ENCODE measurements around the gene HDAC6.
"Not testable (repeated sequence)": the region's sequence is repeated elsewhere in the genome, so short reads cannot be mapped to it uniquely, and the experiment has no call there.

HDAC6 gene

DNA sequence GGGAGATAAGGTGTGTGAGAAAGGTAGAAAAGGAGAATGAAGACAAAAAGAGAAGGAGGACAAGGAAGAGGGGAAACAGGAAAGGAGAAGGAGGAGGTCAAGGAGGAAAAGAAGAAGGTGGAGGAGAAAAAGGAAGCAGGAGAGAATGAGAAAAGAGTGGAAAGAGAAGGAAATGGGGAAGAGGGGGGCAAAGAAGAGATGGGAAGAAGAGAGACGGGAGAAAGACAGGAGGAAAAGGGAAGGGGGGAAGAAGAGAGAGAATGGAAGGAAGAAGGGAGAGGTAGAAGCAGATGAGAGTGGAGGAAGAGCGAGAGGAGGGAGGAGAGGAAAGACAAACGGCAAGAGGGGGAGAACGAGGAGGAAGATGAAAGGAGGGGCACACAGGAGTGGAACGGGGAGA is 11.4 kb upstream of the HDAC6 start:
- no peak for DNase-seq

DNA sequence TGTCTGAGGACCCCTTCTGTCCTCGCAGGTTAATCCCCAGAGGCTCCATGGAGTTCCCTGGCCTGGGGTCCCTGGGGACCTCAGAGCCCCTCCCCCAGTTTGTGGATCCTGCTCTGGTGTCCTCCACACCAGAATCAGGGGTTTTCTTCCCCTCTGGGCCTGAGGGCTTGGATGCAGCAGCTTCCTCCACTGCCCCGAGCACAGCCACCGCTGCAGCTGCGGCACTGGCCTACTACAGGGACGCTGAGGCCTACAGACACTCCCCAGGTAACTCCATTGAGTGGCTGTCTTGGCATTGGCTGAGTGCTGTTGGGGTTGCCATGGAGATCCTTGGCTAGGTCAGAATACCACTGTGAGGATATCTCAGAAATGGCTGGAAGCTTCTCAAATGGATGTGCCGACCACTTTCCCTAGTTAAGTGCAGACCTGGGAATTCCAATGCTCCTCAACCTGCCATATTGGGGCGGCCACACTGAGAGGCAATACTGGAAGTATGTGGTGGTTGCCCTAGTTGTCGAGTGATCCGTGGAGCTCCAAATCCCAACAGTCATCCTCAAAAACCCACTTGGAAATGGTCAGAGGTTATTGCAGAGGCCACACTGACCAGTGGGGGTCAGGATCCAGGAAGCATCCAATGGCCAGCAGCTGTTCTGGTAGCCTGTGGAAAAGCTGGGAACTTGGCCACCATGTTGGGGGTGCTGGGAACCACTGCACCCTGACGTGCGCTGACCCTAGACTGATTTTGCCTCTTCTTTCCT is 10.6 kb upstream of the HDAC6 start:
- DNase-seq, result no peak

DNA sequence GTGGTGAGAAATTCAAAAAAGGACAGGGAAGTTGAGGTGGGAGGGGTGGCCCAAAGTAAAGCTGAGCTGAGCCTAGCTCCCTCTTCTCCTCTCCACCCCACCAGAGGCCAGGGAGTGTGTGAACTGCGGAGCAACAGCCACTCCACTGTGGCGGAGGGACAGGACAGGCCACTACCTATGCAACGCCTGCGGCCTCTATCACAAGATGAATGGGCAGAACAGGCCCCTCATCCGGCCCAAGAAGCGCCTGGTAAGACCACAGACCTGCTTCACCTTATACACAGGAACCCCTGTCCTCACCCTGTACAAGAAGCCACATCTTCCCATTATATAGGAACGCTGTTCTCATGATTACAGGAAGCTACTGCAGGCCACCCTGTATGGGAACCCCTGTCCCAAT is 9.6 kb upstream of the HDAC6 start:
- DNase-seq, result no peak

DNA sequence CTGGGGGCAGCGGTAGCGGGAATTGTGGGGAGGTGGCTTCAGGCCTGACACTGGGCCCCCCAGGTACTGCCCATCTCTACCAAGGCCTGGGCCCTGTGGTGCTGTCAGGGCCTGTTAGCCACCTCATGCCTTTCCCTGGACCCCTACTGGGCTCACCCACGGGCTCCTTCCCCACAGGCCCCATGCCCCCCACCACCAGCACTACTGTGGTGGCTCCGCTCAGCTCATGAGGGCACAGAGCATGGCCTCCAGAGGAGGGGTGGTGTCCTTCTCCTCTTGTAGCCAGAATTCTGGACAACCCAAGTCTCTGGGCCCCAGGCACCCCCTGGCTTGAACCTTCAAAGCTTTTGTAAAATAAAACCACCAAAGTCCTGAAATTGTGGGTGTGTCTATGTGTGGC is 7.9 kb upstream of the HDAC6 start:
- DNase-seq, result no peak

DNA sequence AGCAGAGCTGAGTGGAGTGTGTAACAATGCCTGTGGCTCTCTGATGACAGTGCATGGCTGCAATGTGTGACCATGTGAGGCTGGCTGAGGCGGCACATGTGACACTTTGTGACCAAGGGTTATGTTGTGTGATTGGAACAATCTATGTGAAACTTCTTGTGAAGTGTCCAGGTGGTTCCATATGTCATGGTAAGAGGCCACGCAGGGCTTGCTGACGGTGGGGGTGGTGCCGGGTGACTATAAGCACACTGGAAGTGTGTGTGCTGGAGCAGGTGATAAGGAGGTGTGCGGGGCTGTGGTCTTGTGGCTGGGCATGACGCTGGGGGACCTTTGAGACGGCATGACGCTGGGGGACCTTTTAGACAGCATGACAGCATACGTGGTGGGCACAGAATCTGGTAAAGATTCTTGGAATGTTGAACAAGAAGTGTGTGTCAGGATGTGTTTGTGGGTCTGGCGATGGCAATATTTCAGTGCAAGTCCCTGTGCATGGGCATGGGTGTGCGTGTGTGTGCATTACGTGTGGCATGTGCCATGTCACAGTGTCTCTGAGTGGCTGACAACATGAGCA is 7.4 kb upstream of the HDAC6 start:
- no peak for DNase-seq

DNA sequence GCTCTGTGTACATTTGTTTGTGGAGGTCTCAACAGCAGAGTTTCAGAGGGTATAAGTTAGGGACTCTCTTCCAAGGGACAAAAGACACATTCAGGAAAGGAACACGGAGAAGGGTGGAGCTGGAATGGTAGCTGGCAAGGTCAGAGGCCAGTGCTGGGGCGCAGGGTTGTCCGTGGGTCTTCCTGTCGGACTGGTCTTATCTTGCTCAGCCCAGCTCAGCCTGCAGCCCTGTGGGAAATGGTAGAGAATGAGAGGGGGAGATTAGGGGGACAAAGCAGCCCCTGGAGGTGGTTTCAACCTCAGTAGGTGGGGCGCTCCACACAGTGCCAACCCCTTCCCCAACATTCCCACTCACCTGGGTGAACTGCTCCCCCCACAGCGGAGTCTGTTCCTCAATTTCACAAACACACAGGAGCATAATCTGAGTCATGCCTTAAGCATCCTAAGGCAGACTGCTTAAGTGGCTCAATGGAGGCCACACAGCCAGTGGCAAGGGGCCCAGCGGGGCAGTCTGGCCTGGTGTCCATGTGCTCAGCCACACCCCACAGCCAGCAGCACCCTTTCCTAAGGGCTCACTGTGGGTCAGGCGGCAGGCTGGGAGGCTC is 6.9 kb upstream of the HDAC6 start:
- DNase-seq, result no peak

DNA sequence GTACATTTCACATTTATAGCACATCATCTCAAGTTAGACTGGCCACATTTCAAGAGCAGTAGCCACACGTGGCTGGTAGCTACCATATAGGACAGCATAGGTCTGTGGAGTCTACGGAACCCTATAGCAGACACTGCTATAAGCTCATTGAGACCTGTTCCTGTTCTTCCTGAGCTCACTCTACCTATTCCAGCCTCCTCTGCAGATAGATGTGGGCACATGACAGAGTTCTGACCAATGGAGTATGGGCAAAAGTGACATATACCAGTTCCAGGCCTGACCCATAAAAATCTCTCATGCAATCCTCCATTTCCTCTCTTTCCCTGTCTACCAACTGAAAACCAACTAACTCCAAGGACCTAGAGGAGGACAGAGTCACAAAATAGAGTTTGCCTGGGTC is 3.5 kb upstream of the HDAC6 start:
- DNase-seq, result no peak

DNA sequence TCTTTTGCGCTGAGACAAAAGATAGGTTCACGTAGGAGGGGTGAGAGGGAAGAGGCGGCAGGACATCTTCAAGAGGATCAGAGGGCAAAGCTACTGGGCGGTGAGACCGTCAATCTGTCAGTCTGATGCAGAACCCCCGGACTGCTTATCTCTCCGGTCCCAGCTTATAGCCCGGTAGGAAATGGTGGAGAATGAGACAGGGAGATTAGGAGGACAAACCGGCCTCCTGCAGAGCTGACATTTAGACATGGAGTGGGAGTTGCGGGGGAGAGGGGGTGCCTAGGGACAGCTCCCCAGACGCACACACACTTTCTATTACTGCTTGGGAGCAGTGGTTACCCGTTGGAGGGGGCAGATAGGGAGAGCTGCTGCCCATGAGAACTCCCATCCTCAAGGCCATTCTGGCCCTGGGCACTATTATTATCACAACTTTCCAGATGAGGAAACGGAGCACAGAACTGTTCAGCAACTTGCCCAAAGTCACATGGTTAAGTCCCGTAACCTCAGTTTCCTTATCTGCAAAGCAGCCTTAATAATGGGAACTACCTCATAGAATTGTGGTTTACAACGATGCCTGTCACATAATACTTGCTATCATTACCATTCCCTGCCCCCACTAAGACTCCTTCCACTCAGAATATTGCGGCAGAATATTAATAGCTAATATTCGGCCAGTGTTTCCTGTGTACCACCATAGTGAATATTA is 1.1 kb upstream of the HDAC6 start:
- DNase-seq, result no peak

DNA sequence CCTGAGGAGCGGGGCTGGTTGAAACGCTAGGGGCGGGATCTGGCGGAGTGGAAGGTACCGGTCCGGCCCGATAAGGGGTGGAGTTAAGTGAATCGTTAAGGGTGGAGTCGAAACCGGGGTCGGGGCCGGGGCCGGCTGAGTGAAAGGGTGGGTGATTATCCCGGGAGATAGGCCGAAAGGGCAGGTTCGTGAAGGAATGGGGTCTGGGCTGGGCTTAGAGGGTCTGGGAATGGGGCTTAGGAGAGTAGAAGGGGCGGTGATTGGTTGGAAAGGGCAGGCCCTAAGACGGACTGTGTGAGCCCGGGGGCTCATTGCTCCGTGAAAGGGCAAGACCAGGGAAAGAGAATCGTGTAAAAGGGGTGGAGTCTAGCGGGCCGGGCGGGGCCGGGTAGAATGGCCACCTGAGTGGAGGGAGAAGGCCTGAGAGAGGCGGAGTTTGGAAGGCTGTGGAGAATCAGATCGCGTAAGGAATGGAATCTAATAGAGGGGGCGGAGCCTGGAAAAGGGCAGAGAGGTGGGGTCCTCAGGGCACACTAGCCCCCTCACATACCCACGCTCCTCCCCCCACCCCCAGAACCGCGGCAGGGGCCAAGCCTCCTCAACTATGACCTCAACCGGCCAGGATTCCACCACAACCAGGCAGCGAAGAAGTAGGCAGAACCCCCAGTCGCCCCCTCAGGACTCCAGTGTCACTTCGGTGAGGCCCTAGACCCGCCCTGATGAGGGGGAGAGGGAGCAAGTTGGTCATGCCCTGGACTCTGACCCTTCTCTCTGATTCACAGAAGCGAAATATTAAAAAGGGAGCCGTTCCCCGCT is 430 bp downstream of the HDAC6 start:
- peak; percentile 69 for DNase-seq

DNA sequence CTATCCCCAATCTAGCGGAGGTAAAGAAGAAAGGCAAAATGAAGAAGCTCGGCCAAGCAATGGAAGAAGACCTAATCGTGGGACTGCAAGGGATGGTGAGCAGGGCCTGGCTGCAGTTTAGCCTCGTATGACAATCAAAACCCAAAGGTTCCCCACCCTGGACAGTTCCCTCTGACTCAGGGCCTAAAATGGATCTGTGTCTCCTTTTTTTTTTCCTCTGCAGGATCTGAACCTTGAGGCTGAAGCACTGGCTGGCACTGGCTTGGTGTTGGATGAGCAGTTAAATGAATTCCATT is 986 bp downstream of the HDAC6 start:
- DNase-seq, result no peak

DNA sequence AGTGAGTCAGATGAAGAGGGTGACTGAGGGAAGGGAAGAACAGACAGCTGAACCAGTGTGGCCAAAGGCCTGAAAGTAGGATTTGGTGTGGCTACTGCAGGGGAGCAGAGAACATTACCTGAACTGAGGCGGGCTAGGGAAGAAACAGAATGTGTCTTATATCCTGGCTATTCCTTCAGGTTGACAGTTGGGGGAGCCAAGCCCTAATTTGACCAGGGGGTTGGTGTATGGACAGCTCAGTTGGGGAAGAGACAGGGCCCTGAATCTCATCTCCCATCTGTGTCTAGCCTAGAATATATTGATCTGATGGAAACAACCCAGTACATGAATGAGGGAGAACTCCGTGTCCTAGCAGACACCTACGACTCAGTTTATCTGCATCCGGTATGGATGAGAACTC is 4.2 kb downstream of the HDAC6 start:
- DNase-seq, result no peak

DNA sequence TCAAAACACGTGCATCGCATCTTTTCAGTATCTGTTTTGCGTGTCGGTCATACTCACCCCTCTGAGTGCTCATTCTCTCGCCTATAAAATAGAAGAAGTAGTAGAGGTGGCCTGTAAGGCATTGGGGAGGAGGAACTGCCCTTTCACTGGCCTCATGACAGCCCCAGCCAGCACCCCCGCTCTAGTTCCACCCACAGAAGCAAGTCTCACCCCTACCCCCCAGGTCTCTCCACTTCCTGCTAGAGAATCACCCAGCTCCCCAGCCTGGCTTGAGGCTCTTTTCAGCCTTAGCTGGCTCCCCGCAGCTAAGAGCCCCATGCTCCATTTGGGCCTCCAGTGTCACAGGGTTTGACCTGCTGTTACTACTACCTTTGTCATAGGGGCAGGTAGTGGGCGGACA is 11.8 kb downstream of the HDAC6 start:
- DNase-seq, result peak; percentile 33

DNA sequence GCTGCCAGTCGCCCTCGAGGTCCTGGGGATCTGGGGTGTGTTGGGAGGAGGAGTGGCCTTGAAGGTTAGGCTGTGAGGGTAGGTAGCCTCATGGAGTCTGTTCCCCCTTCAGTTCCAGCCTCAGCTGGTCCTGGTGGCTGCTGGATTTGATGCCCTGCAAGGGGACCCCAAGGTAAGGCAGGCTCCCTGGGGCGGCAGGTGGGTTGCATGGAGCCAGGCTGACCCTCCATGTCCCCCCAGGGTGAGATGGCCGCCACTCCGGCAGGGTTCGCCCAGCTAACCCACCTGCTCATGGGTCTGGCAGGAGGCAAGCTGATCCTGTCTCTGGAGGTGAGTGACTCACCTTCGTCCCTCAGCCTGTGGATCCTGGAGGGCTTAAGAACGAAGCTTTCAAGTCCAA is 12.9 kb downstream of the HDAC6 start:
- no peak for DNase-seq

DNA sequence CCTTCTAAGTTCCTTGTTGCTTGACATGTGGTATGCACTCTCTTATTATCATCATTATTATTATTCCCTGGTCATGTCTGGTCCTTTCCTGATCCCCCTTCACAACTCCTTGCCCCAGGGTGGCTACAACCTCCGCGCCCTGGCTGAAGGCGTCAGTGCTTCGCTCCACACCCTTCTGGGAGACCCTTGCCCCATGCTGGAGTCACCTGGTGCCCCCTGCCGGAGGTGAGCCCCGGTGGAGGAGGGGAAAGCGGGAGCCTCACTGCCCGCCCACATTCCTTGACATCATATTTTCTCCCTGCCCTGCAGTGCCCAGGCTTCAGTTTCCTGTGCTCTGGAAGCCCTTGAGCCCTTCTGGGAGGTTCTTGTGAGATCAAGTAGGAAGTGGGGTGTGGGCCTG is 13.4 kb downstream of the HDAC6 start:
- DNase-seq, result no peak

DNA sequence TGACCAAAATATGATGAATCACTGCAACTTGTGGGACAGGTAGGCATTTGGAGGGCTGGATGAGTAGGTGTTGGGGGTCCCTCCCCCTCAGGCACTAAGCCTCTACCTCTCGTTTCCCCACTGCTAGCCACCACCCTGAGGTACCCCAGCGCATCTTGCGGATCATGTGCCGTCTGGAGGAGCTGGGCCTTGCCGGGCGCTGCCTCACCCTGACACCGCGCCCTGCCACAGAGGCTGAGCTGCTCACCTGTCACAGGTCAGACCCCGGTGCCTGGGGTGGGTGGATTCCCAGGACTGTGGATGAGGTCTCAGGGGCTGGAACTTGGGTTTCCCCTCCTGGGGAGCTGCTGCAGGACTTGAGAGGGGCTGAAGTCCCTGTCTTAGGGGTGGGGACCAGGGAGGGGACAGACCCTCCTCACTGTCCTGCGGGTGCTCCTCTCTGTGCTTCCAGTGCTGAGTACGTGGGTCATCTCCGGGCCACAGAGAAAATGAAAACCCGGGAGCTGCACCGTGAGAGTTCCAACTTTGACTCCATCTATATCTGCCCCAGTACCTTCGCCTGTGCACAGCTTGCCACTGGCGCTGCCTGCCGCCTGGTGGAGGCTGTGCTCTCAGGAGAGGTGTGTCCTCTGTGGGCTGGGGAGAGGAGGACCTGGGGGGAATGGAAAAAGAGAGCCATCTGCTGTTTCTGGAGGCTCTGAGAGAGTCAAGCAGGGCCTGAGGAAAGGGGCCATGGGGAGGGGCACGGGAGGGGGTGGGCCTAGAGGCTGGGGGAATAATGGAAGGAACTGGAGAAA is 14.3 kb downstream of the HDAC6 start:
- no peak for DNase-seq

DNA sequence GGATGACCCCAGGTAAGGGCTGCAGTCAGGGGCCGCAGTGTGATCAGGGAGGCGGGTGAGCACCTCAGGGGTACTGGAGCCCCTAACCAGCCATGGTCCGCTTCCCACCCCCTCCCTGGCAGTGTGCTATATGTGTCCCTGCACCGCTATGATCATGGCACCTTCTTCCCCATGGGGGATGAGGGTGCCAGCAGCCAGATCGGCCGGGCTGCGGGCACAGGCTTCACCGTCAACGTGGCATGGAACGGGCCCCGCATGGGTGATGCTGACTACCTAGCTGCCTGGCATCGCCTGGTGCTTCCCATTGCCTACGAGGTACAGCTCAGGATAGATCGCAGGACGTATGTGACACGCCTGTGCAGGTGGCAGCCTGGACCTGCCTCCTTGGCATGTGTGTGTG is 16.2 kb downstream of the HDAC6 start:
- DNase-seq, result no peak

DNA sequence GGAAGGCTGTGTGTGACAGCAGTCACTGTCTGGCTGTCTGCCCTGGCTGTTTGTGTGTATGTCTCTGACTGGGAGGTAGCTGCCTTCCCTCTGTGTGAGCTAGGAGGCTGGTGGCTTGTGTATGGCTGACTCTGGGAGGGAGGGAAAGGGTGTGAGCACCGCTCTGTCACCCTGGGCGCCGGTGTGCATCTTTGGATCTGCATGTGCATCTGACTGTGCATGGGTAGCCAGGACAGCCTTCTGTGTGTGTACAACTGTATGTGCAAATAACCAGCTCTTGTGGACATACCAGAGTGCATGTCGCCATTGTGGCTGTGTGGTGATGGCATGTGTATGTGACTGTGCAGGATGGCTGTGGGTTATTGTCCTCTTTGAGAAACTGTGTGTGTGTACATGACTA is 17.0 kb downstream of the HDAC6 start:
- no peak for DNase-seq

DNA sequence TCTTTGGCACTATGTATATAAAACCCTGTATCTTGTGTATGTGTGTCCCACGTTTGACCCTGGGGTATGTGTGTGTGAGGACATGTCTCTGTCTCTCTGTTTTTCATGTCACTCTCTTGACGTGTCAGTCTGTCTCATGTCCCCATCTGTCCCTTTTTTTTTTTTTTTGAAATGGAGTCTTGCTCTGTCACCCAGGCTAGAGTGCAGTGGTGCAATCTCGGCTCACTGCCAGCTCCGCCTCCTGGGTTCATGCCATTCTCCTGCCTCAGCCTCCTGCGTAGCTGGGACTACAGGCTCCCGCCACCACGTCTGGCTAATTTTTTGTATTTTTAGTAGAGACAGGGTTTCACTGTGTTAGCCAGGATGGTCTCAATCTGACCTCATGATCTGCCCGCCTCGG is 17.5 kb downstream of the HDAC6 start:
- not testable (repeated sequence) for DNase-seq

DNA sequence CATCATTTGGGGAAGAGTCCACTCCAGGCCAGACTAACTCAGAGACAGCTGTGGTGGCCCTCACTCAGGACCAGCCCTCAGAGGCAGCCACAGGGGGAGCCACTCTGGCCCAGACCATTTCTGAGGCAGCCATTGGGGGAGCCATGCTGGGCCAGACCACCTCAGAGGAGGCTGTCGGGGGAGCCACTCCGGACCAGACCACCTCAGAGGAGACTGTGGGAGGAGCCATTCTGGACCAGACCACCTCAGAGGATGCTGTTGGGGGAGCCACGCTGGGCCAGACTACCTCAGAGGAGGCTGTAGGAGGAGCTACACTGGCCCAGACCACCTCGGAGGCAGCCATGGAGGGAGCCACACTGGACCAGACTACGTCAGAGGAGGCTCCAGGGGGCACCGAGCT is 21.2 kb downstream of the HDAC6 start:
- DNase-seq, result no peak

DNA sequence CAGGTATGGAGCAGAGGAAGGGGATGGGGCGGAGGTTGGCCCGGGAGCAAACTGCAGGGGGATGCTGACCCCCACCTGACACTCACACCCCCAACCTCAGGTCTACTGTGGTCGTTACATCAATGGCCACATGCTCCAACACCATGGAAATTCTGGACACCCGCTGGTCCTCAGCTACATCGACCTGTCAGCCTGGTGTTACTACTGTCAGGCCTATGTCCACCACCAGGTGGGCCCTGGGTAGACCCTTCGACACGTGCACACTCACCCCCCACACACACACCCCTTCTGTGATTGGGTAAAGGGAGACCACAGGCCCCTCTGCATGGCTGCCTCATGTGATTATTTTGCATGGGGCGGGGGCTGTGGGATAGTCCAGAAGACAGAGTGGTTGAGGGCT is 22.2 kb downstream of the HDAC6 start:
- DNase-seq, result no peak

DNA sequence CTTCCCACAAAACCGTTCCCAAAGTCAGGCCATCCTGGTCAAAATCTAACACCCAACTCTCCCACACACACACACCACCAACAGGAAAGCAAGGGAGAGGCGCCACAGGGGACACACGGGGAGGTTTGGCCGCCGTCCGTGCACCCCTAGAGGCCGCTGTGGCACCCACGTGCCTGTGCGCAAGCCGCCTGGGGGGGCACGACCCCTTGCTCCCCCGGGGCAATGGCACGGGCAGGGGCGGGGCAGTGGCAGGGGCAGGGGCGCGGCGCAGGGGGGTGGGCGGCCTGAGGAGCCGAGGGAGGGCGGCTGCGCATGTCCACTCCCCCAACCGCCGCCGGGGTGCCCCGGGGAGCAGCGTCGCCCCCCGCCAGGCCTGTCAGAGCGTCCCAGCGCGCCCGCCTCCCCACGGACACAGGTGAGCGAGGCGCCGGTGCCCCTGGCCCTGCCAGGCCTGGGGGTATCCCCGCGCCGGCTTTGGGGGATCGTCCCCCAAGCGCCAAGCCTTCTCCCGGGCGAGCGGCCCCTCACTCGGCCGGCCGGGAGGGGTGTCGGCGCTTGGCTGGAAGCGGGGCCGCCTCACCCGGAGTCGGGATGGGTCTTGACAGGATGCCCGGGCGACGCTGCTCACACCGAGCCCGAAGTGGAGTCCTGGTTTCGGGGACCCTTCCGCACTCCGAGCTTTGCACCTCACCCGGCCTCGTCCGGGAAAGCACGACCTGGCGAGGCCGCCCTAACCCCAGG is 24.4 kb downstream of the HDAC6 start, which contains the start of gene ERAS:
ERAS (plus strand) TSS at position 379 of the 741 bp plus-strand sequence. CDS start 2,611 bp downstream, outside the sequence.
- DNase-seq, result no peak

Data from MV-4-11 (cell line).